Suppressor macrophage treated with lipopolysaccharide for 1 hour (primary cell): ENCODE results near the gene TRIM44.
"Not testable (repeated sequence)": the region's sequence is repeated elsewhere in the genome, so short reads cannot be mapped to it uniquely, and the experiment has no call there.

Source experiments
- DNase-seq, 3 donors: peaks; one replicate each; pipeline ENCODE4 v3.0.0-alpha.2; 2020 to 2022

Gene TRIM44

DNA sequence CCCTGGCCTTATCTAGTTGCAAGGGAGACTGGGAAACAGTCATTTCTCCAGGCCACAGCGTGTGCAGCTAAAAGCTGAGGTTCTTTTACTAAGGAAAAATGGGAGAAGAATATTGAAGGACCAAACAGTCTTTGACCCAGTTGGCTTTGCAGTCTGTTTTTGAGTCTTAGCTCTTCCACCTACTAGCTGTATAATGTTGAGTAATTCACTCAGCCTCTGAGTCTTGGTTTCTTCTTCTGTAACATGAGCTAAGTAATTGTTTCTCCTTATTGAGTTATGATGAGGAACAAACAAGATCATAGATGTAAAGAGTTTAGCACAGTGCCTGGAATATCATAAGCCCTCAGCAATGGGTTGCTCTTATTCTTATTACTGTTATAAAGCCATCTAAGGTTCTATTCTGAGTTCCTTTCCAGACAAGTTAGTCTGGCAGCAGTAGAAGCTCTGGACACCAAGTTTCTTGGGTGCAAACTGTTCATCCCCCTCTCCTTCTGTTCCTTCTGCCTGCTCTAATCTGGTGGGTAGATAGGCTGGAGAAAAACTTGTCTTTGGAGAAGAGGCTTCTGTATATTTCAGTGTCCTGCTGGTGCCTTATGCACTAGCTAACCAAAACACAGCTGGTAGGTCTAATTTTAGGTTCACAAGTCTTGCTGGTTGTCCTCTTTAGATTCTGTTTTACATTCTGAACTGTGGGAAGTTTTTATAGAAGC, 13.5 kb downstream of the TRIM44 start:
- DNase-seq, result peak; percentile 9 to 57 (median 43)

DNA sequence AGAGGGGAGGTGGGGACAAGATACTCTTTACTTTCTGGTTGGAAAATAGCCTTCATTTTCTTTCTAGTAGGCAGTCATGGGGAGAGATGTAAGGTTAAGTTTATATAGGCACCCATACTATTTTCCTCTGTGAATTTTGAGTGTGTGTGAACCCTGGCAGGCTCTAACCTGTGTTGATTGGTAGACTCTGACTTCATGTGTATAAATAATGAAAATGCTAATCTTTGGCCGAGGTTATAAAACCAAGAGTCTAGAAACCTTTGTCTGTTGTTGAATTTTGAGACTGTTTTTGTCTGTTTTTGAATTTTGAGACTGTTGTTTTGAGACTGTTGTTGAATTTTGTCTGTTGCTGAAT, 14.0 kb downstream of the TRIM44 start:
- no peak for DNase-seq

DNA sequence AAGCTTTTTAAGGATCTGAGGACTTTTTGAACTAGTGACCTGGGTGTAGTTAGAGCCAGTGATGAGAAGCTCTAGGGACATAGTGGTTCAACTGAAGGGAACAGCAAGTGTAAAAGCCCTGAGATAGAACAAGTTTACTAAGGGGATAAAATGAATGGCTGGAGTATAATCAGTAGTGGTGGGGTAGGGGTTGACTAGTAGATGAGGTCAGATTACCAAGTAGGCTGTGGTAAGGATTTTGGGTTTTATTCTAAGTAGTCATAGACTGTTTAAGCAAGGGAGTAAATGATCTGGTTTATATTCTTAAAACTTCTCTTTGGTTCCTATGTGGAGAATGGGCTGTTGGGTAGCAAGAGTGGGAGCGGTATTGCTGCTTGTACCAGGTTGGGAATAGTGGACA, 15.3 kb downstream of the TRIM44 start:
- DNase-seq, result no peak

- DNase-seq, result peak in 1 of 3 donors; percentile 12
These were observed 15.9 kb downstream of the TRIM44 start for GRCh38 chr11:35678471-35678870.

- DNase-seq, result no peak
These were observed 16.4 kb downstream of the TRIM44 start for GRCh38 chr11:35678975-35679374.

DNA sequence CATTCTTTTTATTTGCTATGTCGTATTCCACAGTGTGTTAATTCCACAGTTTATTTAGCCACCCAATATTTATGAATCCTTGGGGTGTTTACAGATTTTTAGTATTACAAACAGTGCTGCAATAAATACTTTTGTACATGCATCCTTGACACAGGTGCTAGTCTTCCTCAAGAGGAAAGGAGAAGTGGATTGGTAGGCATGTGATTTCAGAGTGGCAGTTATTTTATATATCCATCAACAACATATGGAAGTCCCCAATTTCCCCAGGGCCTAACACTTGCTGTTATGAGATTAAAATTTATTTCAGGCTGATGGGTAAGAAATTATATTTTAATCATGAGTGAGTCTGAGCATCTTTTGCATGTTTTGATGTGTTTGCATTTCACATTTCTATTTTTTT, 17.9 kb downstream of the TRIM44 start:
- DNase-seq, result no peak

- no peak for DNase-seq
These were observed 18.7 kb downstream of the TRIM44 start for GRCh38 chr11:35681163-35681767.

DNA sequence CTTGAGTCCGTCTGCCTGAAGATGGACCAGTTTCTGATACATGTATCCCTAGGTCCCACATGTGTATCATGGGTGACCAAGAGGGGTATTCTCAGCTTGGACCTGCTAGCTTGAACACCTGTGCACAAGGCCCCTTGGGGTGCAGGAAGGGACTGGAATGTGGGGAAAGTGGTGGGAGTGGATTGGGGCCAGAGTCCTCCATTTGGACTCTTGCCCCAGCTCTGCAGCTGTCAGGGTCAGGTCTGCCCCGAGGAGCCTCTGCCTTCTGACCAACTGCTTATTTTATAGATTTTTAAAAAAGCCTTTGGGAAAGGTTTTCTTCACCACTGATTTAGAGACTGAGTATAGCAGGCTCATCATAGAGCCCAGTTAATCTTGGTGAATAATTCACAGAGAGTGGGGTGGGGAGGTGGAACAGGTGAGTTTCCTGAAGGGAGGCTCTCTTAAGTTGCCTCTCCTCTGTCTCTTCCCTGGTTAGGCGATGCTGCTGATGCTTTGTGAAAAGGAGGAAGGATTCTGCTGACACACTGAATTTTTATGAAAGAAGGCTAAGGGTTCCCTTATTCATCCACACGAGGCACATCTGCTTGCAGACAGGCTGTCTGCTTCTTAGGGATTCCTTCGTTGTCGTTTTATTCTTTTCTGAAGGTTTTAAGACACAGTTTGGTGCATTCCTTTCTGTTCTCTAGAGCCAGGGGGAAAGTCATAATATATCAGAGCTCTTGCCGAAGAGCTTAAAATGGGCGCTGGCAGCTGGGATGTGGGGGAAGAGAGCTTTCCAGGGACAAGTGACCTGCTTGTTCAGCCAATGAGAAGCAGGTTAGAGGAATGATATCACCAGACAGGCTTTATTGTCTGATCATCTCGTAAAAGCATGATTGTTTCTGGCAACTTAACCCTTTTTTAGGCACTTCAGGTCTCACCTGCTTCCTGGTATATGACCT, 19.9 kb downstream of the TRIM44 start:
- DNase-seq, result peak; percentile 22 to 49 (median 43)

DNA sequence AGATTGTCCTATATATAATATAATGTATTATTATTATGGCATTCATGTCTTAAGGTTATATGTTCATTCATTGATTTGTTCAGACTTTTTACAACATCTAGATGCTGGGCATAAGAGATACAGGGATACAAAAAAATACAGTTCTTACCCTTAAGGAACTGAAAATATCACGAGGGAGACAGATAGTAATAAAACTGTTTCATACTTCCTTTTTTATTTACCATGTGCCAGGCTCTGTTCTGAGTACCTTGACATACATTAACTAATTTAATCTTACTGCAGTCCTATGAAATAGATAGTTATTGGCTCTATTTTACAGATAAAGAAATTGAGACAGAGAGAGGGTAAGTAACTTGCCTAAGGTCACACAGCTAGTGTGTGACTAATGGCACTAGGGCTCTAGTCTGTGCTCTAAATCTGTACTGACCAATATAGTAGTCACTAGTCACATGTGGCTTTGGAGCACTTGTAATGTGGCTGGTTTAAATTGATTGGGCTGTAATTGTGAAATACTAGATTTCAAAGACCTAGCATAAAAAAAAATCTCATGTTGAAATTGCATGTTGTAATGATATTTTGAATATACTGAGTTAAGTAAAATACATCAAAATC, 21.3 kb downstream of the TRIM44 start:
- DNase-seq, result peak; percentile 61 to 85 (median 85)

DNA sequence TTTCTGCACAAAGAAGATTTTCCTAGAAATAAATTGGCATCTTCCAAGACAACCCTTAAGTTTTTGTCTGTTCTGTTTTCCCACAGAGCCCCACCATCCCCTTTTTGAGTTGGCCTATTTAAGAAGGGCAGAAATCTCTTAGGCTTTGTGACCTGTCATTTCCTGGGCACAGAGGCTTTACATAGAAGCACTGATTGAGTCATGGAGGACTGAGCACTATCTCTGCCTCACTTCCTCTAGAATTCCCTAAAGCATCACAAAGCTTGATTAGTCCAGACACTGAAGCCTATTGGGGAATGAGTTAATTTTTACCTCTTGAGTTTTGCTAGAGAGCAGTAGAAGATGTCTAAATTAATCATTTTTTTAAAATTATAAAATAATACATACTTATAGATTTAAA, 25.4 kb downstream of the TRIM44 start:
- DNase-seq, result peak; percentile 70 to 91 (median 86)

GRCh38 chr11:35689081-35689996, 26.8 kb downstream of the TRIM44 start:
- DNase-seq, result no peak

DNA sequence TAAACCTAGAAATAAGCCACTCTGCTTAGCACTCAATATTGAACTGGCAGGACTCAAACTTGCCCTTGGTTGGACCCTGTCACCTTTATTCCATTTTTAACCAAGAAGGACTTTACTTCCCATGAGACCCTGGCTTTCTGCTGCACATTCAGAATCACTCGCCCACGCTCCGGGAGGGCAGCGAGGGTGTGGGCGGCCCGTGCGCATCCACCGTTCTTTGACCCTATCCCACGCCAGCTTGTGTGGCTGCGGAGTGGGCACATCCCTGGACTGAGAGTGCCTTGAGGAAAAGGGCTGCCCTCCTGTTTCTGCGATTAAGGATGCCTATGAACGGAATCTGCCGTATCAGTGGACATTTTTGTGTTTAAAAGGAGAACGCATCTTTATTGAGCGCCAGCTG, 39.6 kb downstream of the TRIM44 start:
- peak in 1 of 3 donors; percentile 9 for DNase-seq

DNA sequence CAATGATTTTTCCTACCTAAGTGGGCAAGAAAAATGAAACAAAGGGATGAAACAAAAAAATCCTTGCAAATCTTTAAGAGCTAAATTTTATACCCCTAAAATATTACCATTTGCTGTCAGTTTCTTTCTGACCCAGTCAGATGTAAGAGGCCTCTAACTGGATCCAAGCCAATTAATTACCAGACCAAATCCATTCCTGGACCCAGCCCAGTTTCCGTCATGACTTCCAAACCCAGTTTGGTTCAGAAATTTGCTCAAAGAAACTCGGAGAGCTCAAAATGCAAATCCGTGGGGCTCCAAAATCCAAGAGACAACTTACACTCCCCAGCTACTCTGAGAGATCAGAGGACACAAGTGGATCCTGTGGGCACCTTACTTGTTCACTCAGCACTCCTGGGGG, 46.8 kb downstream of the TRIM44 start:
- no peak for DNase-seq

- DNase-seq, result no peak
These were observed 48.8 kb downstream of the TRIM44 start for GRCh38 chr11:35711173-35711910.

DNA sequence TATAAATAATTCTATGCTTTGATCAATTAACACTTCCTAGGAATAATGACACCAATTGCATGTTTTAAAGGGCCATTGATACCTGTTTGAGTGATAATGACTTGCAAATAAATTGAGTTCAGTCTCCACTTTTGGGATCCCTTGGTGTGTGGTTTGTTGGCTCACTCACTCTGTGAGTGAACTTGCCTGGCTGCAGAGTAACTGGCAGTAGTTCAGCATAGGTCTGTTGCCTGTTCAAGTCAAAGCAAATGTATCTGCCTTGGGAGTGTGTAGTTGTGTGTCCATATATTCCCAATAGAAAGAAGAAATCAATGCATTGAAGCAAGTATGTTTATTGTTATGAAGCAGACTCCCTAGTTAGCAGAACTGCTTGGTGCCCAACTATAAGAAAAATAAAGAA, 49.3 kb downstream of the TRIM44 start:
- no peak for DNase-seq

- no peak for DNase-seq
These were observed 50.0 kb downstream of the TRIM44 start for GRCh38 chr11:35712533-35712932.

DNA sequence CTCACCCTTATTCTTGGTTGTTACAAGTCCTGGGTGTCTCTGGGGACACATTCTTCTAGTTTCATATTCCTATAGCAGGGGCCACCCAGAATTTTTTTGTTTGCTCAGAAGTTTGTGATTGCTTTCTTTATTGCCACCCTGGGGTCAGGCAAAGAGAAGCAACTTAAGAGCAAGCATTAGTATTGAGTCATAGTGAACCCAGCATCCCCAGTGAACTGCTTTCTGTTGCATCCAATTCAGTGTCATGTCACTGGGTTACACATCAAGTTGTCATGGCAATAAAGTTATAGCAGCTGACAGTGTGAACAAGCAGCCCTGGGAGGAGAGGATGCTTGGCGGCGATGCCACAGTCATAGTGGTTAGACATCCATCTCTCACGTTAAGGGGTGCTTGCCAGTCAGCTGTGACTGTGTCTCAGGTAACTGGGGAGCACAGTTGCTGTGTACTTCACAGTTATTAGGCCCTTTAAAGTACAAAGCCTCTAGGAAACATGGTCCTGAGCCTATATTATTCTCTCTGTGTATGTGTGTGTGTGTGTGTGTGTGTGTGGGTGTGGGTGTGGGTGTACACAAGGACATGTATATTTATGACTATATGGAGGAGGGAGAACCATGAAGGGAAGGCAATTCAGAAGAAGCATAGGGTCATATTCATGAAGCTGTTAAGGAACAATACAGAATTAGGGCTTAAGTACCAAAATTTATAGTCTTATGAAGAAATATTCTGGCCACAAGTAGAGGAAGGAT, 52.5 kb downstream of the TRIM44 start:
- DNase-seq, result peak in 1 of 3 donors; percentile 10

DNA sequence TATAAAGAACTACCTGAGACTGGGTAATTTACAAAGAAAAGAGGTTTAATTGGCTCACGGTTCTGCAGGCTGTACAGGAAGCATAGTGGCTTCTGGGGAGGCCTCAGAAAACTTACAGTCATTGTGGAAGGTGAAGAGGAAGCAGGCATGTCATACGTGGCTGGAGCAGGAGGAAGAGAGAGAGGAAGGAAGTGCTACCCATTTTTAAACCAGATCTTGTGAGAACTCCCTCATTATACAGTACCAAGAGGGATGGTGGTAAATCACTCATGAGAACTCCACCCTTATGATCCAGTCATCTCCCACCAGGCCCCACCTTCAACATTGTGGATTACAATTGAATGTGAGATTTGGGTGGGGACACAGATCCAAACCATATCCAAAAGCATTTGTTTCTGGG, 53.1 kb downstream of the TRIM44 start:
- not testable (repeated sequence) for DNase-seq

DNA sequence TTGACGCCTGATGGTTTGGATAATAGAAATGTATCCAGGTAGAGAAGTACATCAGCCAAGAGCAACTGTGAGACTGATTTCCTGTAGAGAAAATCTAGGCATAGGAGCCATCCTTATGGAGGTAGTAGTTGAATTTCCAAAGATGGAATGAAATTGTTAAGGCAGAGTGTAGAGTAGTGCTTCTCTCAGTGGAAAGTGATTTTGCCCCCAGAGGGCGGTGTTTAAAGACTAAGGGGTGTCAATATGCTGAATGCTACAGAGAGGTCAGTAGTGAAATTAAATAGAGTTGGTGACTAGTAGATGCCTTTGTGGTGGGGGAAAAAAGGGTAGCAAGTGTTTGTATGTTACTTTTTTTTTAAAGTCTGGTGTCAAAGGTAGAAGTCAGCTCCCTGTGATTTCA, 54.5 kb downstream of the TRIM44 start:
- DNase-seq, result no peak

GRCh38 chr11:35717520-35717919, 54.9 kb downstream of the TRIM44 start:
- no peak for DNase-seq
